SU-DHL-6 (cell line): ENCODE measurements around the gene KCNE1.

Experiments
- EZH2phosphoT487 ChIP-seq: fragments of 200-600 bp; sonication (generic), shearing (Covaris generic); conservative IDR thresholded peaks from 2 replicates; pipeline ENCODE4 v1.6.1; 2018; ENCODE audit warnings: mild to moderate bottlenecking, antibody characterized with exemption, low read length, moderate library complexity, mixed read lengths
- TF ChIP-seq, protein P1 (sequence below): fragments of 200-600 bp; sonication (generic); IDR thresholded peaks from one replicate; pipeline ENCODE4 v1.5.1; 2017; ENCODE audit warnings: antibody characterized with exemption, mild to moderate bottlenecking, low read length, moderate library complexity; ENCODE audit not compliant: insufficient read depth, poor library complexity, severe bottlenecking

DNA sequence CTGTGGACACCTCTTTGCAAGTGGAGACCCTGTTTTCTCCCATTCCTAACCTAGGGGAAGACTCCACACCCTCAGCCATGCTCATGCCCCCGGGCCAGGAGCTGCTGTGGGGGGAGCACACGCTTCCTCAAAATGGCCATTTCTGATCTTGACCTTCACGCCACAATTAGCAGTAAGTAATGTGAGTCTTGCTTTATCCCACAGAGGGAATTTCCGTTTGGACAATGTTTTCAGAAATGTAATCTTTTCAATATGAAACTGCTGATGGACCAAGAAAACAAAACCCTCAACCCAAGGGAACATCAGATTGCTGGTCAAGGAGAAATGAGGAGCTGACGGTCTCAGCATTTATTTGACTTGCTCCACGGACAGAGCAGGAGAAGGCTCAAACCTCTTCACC is 8.3 kb upstream of the KCNE1 start:
- TF ChIP-seq, protein P1, sequence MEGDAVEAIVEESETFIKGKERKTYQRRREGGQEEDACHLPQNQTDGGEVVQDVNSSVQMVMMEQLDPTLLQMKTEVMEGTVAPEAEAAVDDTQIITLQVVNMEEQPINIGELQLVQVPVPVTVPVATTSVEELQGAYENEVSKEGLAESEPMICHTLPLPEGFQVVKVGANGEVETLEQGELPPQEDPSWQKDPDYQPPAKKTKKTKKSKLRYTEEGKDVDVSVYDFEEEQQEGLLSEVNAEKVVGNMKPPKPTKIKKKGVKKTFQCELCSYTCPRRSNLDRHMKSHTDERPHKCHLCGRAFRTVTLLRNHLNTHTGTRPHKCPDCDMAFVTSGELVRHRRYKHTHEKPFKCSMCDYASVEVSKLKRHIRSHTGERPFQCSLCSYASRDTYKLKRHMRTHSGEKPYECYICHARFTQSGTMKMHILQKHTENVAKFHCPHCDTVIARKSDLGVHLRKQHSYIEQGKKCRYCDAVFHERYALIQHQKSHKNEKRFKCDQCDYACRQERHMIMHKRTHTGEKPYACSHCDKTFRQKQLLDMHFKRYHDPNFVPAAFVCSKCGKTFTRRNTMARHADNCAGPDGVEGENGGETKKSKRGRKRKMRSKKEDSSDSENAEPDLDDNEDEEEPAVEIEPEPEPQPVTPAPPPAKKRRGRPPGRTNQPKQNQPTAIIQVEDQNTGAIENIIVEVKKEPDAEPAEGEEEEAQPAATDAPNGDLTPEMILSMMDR: no peak
- TF ChIP-seq EZH2phosphoT487: no peak
